ENCODE measurements around the gene ANTXRL. TPM values are rescaled to one million over a fixed set of nuclear protein-coding genes. Genes with fewer than 3 reads are reported as not detected.

ANTXRL gene
- not detected for total RNA-seq

GRCh38 chr10:46286991-46287693 is at the start of gene ANTXRL:
Gene ANTXRL, plus strand, starts transcription at chr10:46286997. Its CDS starts 266 bp downstream, at chr10:46287263.
- 77 to 80% methylated on average over 1 to 4 of the region's 8 CpGs for WGBS, 2 donors
- H3K27me3 ChIP-seq = peaks cover 0 to 7% (median 0%) of the 10 kb centered on the region in 4 donors
- no peak for DNase-seq
- H3K36me3 ChIP-seq = no peaks in the 10 kb centered on the region
- TF ChIP-seq POLR2A (IDR thresholded peaks at IDR 0.05) = no peak
- TF ChIP-seq, protein P1, sequence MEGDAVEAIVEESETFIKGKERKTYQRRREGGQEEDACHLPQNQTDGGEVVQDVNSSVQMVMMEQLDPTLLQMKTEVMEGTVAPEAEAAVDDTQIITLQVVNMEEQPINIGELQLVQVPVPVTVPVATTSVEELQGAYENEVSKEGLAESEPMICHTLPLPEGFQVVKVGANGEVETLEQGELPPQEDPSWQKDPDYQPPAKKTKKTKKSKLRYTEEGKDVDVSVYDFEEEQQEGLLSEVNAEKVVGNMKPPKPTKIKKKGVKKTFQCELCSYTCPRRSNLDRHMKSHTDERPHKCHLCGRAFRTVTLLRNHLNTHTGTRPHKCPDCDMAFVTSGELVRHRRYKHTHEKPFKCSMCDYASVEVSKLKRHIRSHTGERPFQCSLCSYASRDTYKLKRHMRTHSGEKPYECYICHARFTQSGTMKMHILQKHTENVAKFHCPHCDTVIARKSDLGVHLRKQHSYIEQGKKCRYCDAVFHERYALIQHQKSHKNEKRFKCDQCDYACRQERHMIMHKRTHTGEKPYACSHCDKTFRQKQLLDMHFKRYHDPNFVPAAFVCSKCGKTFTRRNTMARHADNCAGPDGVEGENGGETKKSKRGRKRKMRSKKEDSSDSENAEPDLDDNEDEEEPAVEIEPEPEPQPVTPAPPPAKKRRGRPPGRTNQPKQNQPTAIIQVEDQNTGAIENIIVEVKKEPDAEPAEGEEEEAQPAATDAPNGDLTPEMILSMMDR (IDR thresholded peaks at IDR 0.05) = no peak
- peaks cover 18 to 37% (median 21%) of the 10 kb centered on the region in 3 donors for H3K4me1 ChIP-seq
- H3K9me3 ChIP-seq = no peaks in the 10 kb centered on the region
- no peak within 1 kb of the TSS for H3K4me3 ChIP-seq
- intact Hi-C loops (cut with DNase I) = no loop called here
- H3K27ac ChIP-seq = no peak within 1 kb of the TSS

GRCh38 chr10:46237815-46238510 is 48.8 kb upstream of the ANTXRL start:
- WGBS, 2 donors = 56 to 70% methylated on average over 2 to 3 of the region's 3 CpGs
- Histone ChIP-seq H3K36me3 (no peaks in the 10 kb centered on the region), H3K27me3 (no peaks in the 10 kb centered on the region), H3K4me3 (no peak overlapping the region), H3K4me1 (no peaks in the 10 kb centered on the region), H3K9me3 (peaks cover 0 to 5% (median 0%) of the 10 kb centered on the region in 3 donors), H3K27ac (no peak overlapping the region)
- TF ChIP-seq, protein P1 (IDR thresholded peaks at IDR 0.05) = no peak
- no peak for TF ChIP-seq POLR2A (IDR thresholded peaks at IDR 0.05)
- DNase-seq = no peak
- intact Hi-C loops (cut with DNase I) = no loop called here

GRCh38 chr10:46239247-46239646 is 47.5 kb upstream of the ANTXRL start:
- Histone ChIP-seq H3K27ac (no peak overlapping the region), H3K27me3 (no peaks in the 10 kb centered on the region), H3K36me3 (no peaks in the 10 kb centered on the region), H3K9me3 (peaks cover 0 to 5% (median 0%) of the 10 kb centered on the region in 3 donors), H3K4me3 (no peak overlapping the region), H3K4me1 (no peaks in the 10 kb centered on the region)
- intact Hi-C loops (cut with DNase I) = no loop called here
- DNase-seq = no peak
- TF ChIP-seq, protein P1 (IDR thresholded peaks at IDR 0.05) = no peak
- no peak for TF ChIP-seq POLR2A (IDR thresholded peaks at IDR 0.05)

DNA sequence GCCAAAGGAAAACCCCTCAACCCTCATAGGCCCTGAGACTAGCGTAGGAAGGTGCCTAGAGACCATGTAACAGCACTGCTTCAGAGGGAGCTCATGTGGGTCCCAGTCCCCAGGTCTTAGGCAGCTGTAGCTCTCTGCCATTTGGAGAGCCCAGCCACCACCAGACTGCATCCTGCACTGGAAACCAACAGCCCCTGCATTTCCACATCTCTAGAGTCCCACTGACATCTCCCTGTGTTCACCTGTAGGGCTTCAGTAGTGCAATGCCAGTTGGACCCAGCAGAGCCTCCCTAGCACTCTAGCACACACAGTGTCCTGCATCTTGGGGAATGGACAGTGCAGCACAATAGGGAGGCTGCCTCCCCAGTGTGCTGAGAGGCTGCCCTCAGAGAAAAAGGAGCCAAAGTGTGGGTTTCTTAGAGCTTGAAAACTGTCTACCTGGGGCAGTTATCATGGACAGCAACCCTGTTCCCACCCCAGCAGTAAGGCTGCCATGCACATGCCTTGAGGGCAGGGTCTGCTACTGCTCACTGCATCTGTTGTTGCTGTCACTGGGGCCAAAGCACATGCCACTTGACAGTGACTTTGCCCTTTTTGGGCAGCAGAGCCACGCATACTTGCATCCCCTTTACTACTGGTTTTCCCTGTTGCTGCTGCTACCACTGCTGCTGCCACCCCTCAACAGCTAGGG is 46.7 kb upstream of the ANTXRL start:
- Histone ChIP-seq H3K4me3 (no peak overlapping the region), H3K4me1 (no peaks in the 10 kb centered on the region), H3K9me3 (peaks cover 0 to 5% (median 0%) of the 10 kb centered on the region in 3 donors), H3K27me3 (no peaks in the 10 kb centered on the region), H3K27ac (no peak overlapping the region), H3K36me3 (no peaks in the 10 kb centered on the region)
- DNase-seq = no peak
- TF ChIP-seq, protein P1 (IDR thresholded peaks at IDR 0.05) = no peak
- TF ChIP-seq POLR2A (IDR thresholded peaks at IDR 0.05) = no peak
- WGBS, 2 donors = 78 to 90% methylated on average over 1 to 2 of the region's 2 CpGs
- intact Hi-C loops (cut with DNase I) = no loop called here

All from esophagus squamous epithelium (tissue), 5 donors.